ENCODE measurements around the gene KIF3A. TPM values are rescaled to one million over a fixed set of nuclear protein-coding genes. Genes with fewer than 3 reads are reported as not detected.

KIF3A gene
- total and polyA plus RNA-seq, 2 donors, result 3.4 to 17.6 TPM

Other genes with a start within 250 kb of the KIF3A start
- 16.4 TPM for gene IRF1, start 246.8 kb downstream of the KIF3A start, total RNA-seq
- gene IRF1, start 246.8 kb downstream of the KIF3A start, polyA plus RNA-seq, result 26.0 TPM
- gene IL5, start 194.0 kb downstream of the KIF3A start, total RNA-seq, result not detected
- not detected for gene IL5, start 194.0 kb downstream of the KIF3A start, polyA plus RNA-seq
- gene RAD50, start 180.6 kb downstream of the KIF3A start, total RNA-seq, result 75.0 TPM
- 13.4 TPM for gene RAD50, start 180.6 kb downstream of the KIF3A start, polyA plus RNA-seq
- not detected for gene IL13, start 79.4 kb downstream of the KIF3A start, total RNA-seq
- gene IL13, start 79.4 kb downstream of the KIF3A start, polyA plus RNA-seq, result not detected
- gene IL4, start 63.6 kb downstream of the KIF3A start, total RNA-seq, result not detected
- gene IL4, start 63.6 kb downstream of the KIF3A start, polyA plus RNA-seq, result not detected
- 1.9 TPM for gene CCNI2, start 9.9 kb upstream of the KIF3A start, total RNA-seq
- gene CCNI2, start 9.9 kb upstream of the KIF3A start, polyA plus RNA-seq, result 1.4 TPM
- gene SEPTIN8, start 39.7 kb upstream of the KIF3A start, total RNA-seq, result 64.8 TPM
- 28.3 TPM for gene SEPTIN8, start 39.7 kb upstream of the KIF3A start, polyA plus RNA-seq
- 0.48 TPM for gene SOWAHA, start 75.8 kb upstream of the KIF3A start, total RNA-seq
- gene SOWAHA, start 75.8 kb upstream of the KIF3A start, polyA plus RNA-seq, result 0.65 TPM
- gene SHROOM1, start 93.1 kb upstream of the KIF3A start, total RNA-seq, result 7.2 TPM
- 48.3 TPM for gene SHROOM1, start 93.1 kb upstream of the KIF3A start, polyA plus RNA-seq
- 0.26 TPM for gene GDF9, start 128.9 kb upstream of the KIF3A start, total RNA-seq
- 0.65 TPM for gene GDF9, start 128.9 kb upstream of the KIF3A start, polyA plus RNA-seq
- gene UQCRQ, start 129.1 kb upstream of the KIF3A start, total RNA-seq, result 85.7 TPM
- gene UQCRQ, start 129.1 kb upstream of the KIF3A start, polyA plus RNA-seq, result 257 TPM
- 3.0 TPM for gene LEAP2, start 136.1 kb upstream of the KIF3A start, total RNA-seq
- gene LEAP2, start 136.1 kb upstream of the KIF3A start, polyA plus RNA-seq, result 5.6 TPM
- gene AFF4, start 226.1 kb upstream of the KIF3A start, total RNA-seq, result 89.8 TPM
- 26.9 TPM for gene AFF4, start 226.1 kb upstream of the KIF3A start, polyA plus RNA-seq